IPS-18c (cell line): Measurements from ENCODE around the gene C9orf153.

ENCODE experiments used
- H3K4me3 ChIP-seq: 2 replicates; pipeline ENCODE4 v1.7.0; 2013; ENCODE audit warnings: low read depth, mild to moderate bottlenecking, low read length, moderate library complexity; ENCODE audit not compliant: insufficient read depth
- H3K9me3 ChIP-seq: one replicate; pipeline ENCODE4 v1.6.1; 2013; ENCODE audit warnings: mild to moderate bottlenecking, low read length, moderate library complexity; ENCODE audit not compliant: control insufficient read depth, insufficient read depth

Gene C9orf153

GRCh38 chr9:86176468-86176867, 83.0 kb downstream of the C9orf153 start:
- Histone ChIP-seq H3K4me3 (no peak overlapping the region), H3K9me3 (peaks cover 5% of the 10 kb centered on the region)

- peaks cover 5% of the 10 kb centered on the region for H3K9me3 ChIP-seq
- no peak overlapping the region for H3K4me3 ChIP-seq
Observed at GRCh38 chr9:86175743-86176456, 83.6 kb downstream of the C9orf153 start.

GRCh38 chr9:86175223-86175622, 84.2 kb downstream of the C9orf153 start:
- H3K4me3 ChIP-seq: no peak overlapping the region

More at GRCh38 chr9:86175223-86175622, 84.2 kb downstream of the C9orf153 start:
- H3K9me3 ChIP-seq: peaks cover 5% of the 10 kb centered on the region
